ENCODE data around the gene GHITM.
"Not testable (repeated sequence)": the region's sequence is repeated elsewhere in the genome, so short reads cannot be mapped to it uniquely, and the experiment has no call there.

Gene GHITM

GRCh38 chr10:84176836-84177474 is 37.6 kb downstream of the GHITM start:
- no peak for DNase-seq (ENCODE audit: low read depth, low spot score)

GRCh38 chr10:84177541-84178141 is 38.3 kb downstream of the GHITM start:
- DNase-seq (ENCODE audit: low read depth, low spot score): no peak

GRCh38 chr10:84178160-84178609 is 38.9 kb downstream of the GHITM start:
- DNase-seq (ENCODE audit: low read depth, low spot score): no peak

- DNase-seq (ENCODE audit: low read depth, low spot score): peak; percentile 72
Observed at GRCh38 chr10:84179059-84179710, 39.9 kb downstream of the GHITM start.

- not testable (repeated sequence) for DNase-seq (ENCODE audit: low read depth, low spot score)
Observed at GRCh38 chr10:84180386-84180785, 41.1 kb downstream of the GHITM start.

GRCh38 chr10:84181631-84182030 is 42.3 kb downstream of the GHITM start:
- DNase-seq (ENCODE audit: low read depth, low spot score): no peak

- no peak for DNase-seq (ENCODE audit: low read depth, low spot score)
Observed at GRCh38 chr10:84184517-84184916, 45.2 kb downstream of the GHITM start.

- DNase-seq (ENCODE audit: low read depth, low spot score): no peak
Observed at GRCh38 chr10:84185526-84186175, 46.3 kb downstream of the GHITM start.

- no peak for DNase-seq (ENCODE audit: low read depth, low spot score)
Observed at GRCh38 chr10:84188815-84189214, 49.5 kb downstream of the GHITM start.

- no peak for DNase-seq (ENCODE audit: low read depth, low spot score)
Observed at GRCh38 chr10:84190621-84191020, 51.3 kb downstream of the GHITM start.

GRCh38 chr10:84191106-84191505 is 51.8 kb downstream of the GHITM start:
- no peak for DNase-seq (ENCODE audit: low read depth, low spot score)

GRCh38 chr10:84193327-84193726 is 54.0 kb downstream of the GHITM start:
- no peak for DNase-seq (ENCODE audit: low read depth, low spot score)

GRCh38 chr10:84193846-84194423 is 54.6 kb downstream of the GHITM start:
- no peak for DNase-seq (ENCODE audit: low read depth, low spot score)

- peak; percentile 74 for DNase-seq (ENCODE audit: low read depth, low spot score)
Observed at GRCh38 chr10:84194424-84195043, 55.2 kb downstream of the GHITM start, which contains the start of gene CDHR1. TSS of gene CDHR1 (plus strand) at chr10:84194537. CDS start at chr10:84194761, 224 bp downstream.

GRCh38 chr10:84195044-84195830 is 55.9 kb downstream of the GHITM start:
- no peak for DNase-seq (ENCODE audit: low read depth, low spot score)

GRCh38 chr10:84196083-84196482 is 56.8 kb downstream of the GHITM start:
- DNase-seq (ENCODE audit: low read depth, low spot score): no peak

GRCh38 chr10:84196941-84197340 is 57.6 kb downstream of the GHITM start:
- no peak for DNase-seq (ENCODE audit: low read depth, low spot score)

- DNase-seq (ENCODE audit: low read depth, low spot score): no peak
Observed at GRCh38 chr10:84197643-84198042, 58.3 kb downstream of the GHITM start.

GRCh38 chr10:84198206-84198915 is 59.1 kb downstream of the GHITM start:
- no peak for DNase-seq (ENCODE audit: low read depth, low spot score)

All from ELF-1 (cell line).